ENCODE measurements around the gene SPRR1A. TPM values are rescaled to one million over a fixed set of nuclear protein-coding genes. Genes with fewer than 3 reads are reported as not detected.

SPRR1A gene
- total RNA-seq, 2 donors from 2014 or later, result not detected

DNA sequence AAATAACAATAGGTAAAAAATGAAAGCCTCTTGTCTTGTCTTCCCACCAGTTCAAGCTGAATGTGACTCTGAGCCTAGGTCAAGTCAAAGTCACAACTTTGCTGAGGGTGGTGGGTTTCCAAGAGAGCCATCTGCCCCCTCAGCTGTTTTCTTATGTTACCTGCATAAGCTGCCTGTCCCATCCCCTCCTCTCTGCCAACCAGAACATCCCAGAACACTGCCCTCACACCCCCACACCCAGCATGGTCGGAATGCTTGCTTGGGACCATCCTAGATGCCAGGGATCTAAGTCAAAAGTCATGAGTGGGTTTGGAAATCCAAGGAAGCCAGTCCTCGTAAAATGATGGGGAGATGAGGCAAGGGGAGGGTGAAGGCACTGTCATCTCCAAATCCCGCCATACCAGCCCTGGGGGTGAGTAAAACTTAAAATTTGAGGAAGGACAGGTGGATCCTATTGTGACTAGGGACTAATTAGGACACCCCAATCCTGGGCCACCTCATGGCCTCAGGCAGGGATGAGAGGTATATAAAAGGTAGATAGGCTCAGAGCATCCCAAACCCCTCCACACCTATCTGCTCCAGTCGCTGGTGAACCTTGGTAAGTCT lies 37.1 kb upstream of the SPRR1A start, which contains the start of gene SPRR5:
Gene SPRR5, plus strand, starts transcription at position 556 of the 606 bp plus-strand sequence. CDS start 1,349 bp downstream, outside the sequence.
- DNase-seq, result no peak
- TF ChIP-seq, protein P1, sequence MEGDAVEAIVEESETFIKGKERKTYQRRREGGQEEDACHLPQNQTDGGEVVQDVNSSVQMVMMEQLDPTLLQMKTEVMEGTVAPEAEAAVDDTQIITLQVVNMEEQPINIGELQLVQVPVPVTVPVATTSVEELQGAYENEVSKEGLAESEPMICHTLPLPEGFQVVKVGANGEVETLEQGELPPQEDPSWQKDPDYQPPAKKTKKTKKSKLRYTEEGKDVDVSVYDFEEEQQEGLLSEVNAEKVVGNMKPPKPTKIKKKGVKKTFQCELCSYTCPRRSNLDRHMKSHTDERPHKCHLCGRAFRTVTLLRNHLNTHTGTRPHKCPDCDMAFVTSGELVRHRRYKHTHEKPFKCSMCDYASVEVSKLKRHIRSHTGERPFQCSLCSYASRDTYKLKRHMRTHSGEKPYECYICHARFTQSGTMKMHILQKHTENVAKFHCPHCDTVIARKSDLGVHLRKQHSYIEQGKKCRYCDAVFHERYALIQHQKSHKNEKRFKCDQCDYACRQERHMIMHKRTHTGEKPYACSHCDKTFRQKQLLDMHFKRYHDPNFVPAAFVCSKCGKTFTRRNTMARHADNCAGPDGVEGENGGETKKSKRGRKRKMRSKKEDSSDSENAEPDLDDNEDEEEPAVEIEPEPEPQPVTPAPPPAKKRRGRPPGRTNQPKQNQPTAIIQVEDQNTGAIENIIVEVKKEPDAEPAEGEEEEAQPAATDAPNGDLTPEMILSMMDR (IDR thresholded peaks at IDR 0.05), result no peak

GRCh38 chr1:152951711-152952110 lies 32.2 kb upstream of the SPRR1A start:
- no peaks in the 10 kb centered on the region for H3K9me3 ChIP-seq
- H3K27me3 ChIP-seq, result no peaks in the 10 kb centered on the region
- no peaks in the 10 kb centered on the region for H3K36me3 ChIP-seq
- H3K27ac ChIP-seq, result no peak overlapping the region
- no peak for DNase-seq
- intact Hi-C loops (cut with DNase I), result no loop called here
- H3K9ac ChIP-seq (ENCODE audit: low read depth in 2 of 2, low read length in 2 of 2), result no peak overlapping the region
- TF ChIP-seq, protein P1 (IDR thresholded peaks at IDR 0.05), result no peak
- H3K4me1 ChIP-seq, result no peaks in the 10 kb centered on the region
- no peak overlapping the region for H3K4me3 ChIP-seq

More for the DNA sequence above, 37.1 kb upstream of the SPRR1A start, which contains the start of gene SPRR5:
- Histone ChIP-seq H3K9ac (ENCODE audit: low read depth in 2 of 2, low read length in 2 of 2) (no peak within 1 kb of the TSS), H3K27me3 (no peaks in the 10 kb centered on the region), H3K9me3 (no peaks in the 10 kb centered on the region), H3K4me3 (no peak within 1 kb of the TSS), H3K36me3 (no peaks in the 10 kb centered on the region), H3K27ac (no peak within 1 kb of the TSS), H3K4me1 (no peaks in the 10 kb centered on the region)
- intact Hi-C loops (cut with DNase I), result no loop called here

- Histone ChIP-seq H3K4me3 (no peak overlapping the region), H3K27ac (no peak overlapping the region), H3K36me3 (no peaks in the 10 kb centered on the region), H3K4me1 (no peaks in the 10 kb centered on the region), H3K9me3 (no peaks in the 10 kb centered on the region), H3K9ac (ENCODE audit: low read depth in 2 of 2, low read length in 2 of 2) (no peak overlapping the region), H3K27me3 (no peaks in the 10 kb centered on the region)
- TF ChIP-seq, protein P1 (IDR thresholded peaks at IDR 0.05), result no peak
- intact Hi-C loops (cut with DNase I), result no loop called here
- no peak for DNase-seq
Observed at GRCh38 chr1:152953761-152954160, 30.1 kb upstream of the SPRR1A start.

GRCh38 chr1:152954436-152954835 lies 29.4 kb upstream of the SPRR1A start:
- H3K4me1 ChIP-seq, result no peaks in the 10 kb centered on the region
- intact Hi-C loops (cut with DNase I), result no loop called here
- no peak for DNase-seq
- TF ChIP-seq, protein P1 (IDR thresholded peaks at IDR 0.05), result no peak
- no peaks in the 10 kb centered on the region for H3K9me3 ChIP-seq
- no peak overlapping the region for H3K4me3 ChIP-seq
- no peaks in the 10 kb centered on the region for H3K36me3 ChIP-seq
- H3K27me3 ChIP-seq, result no peaks in the 10 kb centered on the region
- H3K27ac ChIP-seq, result no peak overlapping the region
- no peak overlapping the region for H3K9ac ChIP-seq (ENCODE audit: low read depth in 2 of 2, low read length in 2 of 2)

GRCh38 chr1:152957561-152957960 lies 26.3 kb upstream of the SPRR1A start:
- Histone ChIP-seq H3K27me3 (no peaks in the 10 kb centered on the region), H3K36me3 (no peaks in the 10 kb centered on the region), H3K4me1 (no peaks in the 10 kb centered on the region), H3K9ac (ENCODE audit: low read depth in 2 of 2, low read length in 2 of 2) (no peak overlapping the region), H3K9me3 (no peaks in the 10 kb centered on the region), H3K27ac (no peak overlapping the region), H3K4me3 (no peak overlapping the region)
- intact Hi-C loops (cut with DNase I), result no loop called here
- DNase-seq, result no peak
- TF ChIP-seq, protein P1 (IDR thresholded peaks at IDR 0.05), result no peak

Data from colonic mucosa (tissue), 4 donors.